Neural progenitor cell (in vitro differentiated cells): ENCODE data around the gene LELP1.

Experiments used
- EZH2phosphoT487 ChIP-seq: fragments of 200-600 bp; sonication (generic); IDR thresholded peaks from 2 replicates; pipeline ENCODE4 v1.6.1; 2017; ENCODE audit warnings: antibody characterized with exemption
- TF ChIP-seq, protein P1 (sequence below): fragments of 200-600 bp; sonication (generic); IDR thresholded peaks from 2 replicates; pipeline ENCODE4 v1.5.1; 2017; ENCODE audit warnings: antibody characterized with exemption, mild to moderate bottlenecking

DNA sequence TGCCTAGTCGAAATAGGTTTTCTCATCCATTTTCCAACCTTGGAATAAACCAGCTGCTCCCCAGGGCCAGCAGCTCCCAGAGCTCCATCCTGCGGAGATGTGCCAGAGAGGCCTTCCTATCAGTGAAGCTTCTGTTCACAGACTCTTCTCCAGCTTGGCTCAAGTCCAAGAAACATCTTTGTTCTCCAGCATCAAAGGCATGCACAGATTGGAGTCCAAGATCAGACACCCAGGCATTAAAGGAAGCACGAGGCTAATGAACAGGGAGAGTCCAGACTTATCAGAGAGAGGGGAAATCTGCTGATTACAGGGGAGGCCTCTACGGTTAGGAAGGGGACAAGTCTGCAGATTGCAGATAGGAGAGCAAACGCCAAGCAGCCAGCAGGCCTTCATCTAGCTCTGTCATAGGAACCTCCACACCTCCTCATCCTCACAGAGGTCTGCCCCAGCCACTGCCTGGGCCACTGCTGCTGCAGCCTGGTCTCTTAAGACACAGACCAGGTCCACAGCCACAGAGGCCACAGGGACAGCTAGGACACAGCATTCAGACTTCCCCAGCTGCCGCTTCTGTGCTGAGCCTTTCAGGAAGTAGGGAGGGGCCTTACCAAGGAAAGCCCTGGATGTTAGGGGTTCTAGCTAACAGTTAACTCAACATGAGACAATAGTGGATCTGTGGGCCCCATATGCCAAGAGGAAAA is 17.5 kb downstream of the LELP1 start:
- TF ChIP-seq, protein P1, sequence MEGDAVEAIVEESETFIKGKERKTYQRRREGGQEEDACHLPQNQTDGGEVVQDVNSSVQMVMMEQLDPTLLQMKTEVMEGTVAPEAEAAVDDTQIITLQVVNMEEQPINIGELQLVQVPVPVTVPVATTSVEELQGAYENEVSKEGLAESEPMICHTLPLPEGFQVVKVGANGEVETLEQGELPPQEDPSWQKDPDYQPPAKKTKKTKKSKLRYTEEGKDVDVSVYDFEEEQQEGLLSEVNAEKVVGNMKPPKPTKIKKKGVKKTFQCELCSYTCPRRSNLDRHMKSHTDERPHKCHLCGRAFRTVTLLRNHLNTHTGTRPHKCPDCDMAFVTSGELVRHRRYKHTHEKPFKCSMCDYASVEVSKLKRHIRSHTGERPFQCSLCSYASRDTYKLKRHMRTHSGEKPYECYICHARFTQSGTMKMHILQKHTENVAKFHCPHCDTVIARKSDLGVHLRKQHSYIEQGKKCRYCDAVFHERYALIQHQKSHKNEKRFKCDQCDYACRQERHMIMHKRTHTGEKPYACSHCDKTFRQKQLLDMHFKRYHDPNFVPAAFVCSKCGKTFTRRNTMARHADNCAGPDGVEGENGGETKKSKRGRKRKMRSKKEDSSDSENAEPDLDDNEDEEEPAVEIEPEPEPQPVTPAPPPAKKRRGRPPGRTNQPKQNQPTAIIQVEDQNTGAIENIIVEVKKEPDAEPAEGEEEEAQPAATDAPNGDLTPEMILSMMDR: no peak
- TF ChIP-seq EZH2phosphoT487: no peak
